ENCODE results near the gene SART1.

The SART1 gene

DNA sequence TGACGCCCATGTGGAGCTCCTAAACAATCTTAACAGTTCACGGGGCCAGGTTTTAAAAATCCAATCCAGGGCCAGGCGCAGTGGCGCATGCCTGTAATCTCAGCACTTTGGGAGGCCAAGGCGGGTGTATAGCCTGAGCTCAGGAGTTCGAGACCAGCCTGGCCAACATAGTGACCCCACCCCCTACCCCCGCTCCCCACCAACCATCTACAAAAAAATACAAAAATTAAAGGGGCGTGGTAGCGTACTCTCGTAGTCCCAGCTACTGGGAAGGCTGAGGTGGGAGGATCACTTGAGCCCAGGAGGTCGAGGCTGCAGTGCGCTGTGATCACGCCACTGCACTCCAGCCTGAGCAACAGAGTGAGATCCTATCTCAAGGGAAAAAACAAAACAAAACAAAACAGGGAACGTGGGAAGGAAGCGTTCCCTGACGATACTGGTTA lies 689 bp upstream of the SART1 start:
- no peak for TF ChIP-seq EGR1 (IDR thresholded peaks at IDR 0.05)
- no peak for TF ChIP-seq REST (IDR thresholded peaks at IDR 0.05; ENCODE audit: low read depth)
- TF ChIP-seq TEAD4 (IDR thresholded peaks at IDR 0.05): no peak
- TF ChIP-seq, protein P1, sequence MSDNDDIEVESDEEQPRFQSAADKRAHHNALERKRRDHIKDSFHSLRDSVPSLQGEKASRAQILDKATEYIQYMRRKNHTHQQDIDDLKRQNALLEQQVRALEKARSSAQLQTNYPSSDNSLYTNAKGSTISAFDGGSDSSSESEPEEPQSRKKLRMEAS (IDR thresholded peaks at IDR 0.05): no peak
- no peak for TF ChIP-seq RAD21 (IDR thresholded peaks at IDR 0.05; ENCODE audit: low read depth)
- TF ChIP-seq FOXM1 (IDR thresholded peaks at IDR 0.05; ENCODE audit: borderline replicate concordance, low read depth): no peak
- TF ChIP-seq, protein P2, sequence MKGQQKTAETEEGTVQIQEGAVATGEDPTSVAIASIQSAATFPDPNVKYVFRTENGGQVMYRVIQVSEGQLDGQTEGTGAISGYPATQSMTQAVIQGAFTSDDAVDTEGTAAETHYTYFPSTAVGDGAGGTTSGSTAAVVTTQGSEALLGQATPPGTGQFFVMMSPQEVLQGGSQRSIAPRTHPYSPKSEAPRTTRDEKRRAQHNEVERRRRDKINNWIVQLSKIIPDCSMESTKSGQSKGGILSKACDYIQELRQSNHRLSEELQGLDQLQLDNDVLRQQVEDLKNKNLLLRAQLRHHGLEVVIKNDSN (IDR thresholded peaks at IDR 0.05): no peak
- no peak for TF ChIP-seq ZBTB7A (IDR thresholded peaks at IDR 0.05; ENCODE audit: low read depth)
- TF ChIP-seq EP300 (IDR thresholded peaks at IDR 0.05; ENCODE audit: borderline replicate concordance): no peak
- TF ChIP-seq CEBPB (IDR thresholded peaks at IDR 0.05): no peak
- TF ChIP-seq CREB1 (IDR thresholded peaks at IDR 0.05; ENCODE audit: low read depth): no peak

- no peak for TF ChIP-seq RAD21 (IDR thresholded peaks at IDR 0.05; ENCODE audit: low read depth)
- no peak for TF ChIP-seq FOXM1 (IDR thresholded peaks at IDR 0.05; ENCODE audit: borderline replicate concordance, low read depth)
- no peak for TF ChIP-seq ZBTB7A (IDR thresholded peaks at IDR 0.05; ENCODE audit: low read depth)
- no peak for TF ChIP-seq TEAD4 (IDR thresholded peaks at IDR 0.05)
- TF ChIP-seq TAF1 (IDR thresholded peaks at IDR 0.05; ENCODE audit: low read depth): no peak
- TF ChIP-seq YY1 (IDR thresholded peaks at IDR 0.05; ENCODE audit: low read depth): no peak
- TF ChIP-seq, protein P1 (IDR thresholded peaks at IDR 0.05): no peak
- TF ChIP-seq EGR1 (IDR thresholded peaks at IDR 0.05): no peak
- TF ChIP-seq, protein P2 (IDR thresholded peaks at IDR 0.05): no peak
- TF ChIP-seq NFIC (IDR thresholded peaks at IDR 0.05): no peak
- TF ChIP-seq EP300 (IDR thresholded peaks at IDR 0.05; ENCODE audit: borderline replicate concordance): no peak
- TF ChIP-seq REST (IDR thresholded peaks at IDR 0.05; ENCODE audit: low read depth): no peak
- no peak for TF ChIP-seq CREB1 (IDR thresholded peaks at IDR 0.05; ENCODE audit: low read depth)
- no peak for TF ChIP-seq CEBPB (IDR thresholded peaks at IDR 0.05)
- TF ChIP-seq TCF12 (IDR thresholded peaks at IDR 0.05; ENCODE audit: low read depth): no peak
Measured at GRCh38 chr11:65962141-65962564, 619 bp downstream of the SART1 start.

GRCh38 chr11:65964906-65965305 lies 3.4 kb downstream of the SART1 start:
- TF ChIP-seq RAD21 (IDR thresholded peaks at IDR 0.05; ENCODE audit: low read depth) (no peak), REST (IDR thresholded peaks at IDR 0.05; ENCODE audit: low read depth) (no peak), TAF1 (IDR thresholded peaks at IDR 0.05; ENCODE audit: low read depth) (no peak), CEBPB (IDR thresholded peaks at IDR 0.05) (no peak), TCF12 (IDR thresholded peaks at IDR 0.05; ENCODE audit: low read depth) (no peak), EP300 (IDR thresholded peaks at IDR 0.05; ENCODE audit: borderline replicate concordance) (no peak), TEAD4 (IDR thresholded peaks at IDR 0.05) (no peak), EGR1 (IDR thresholded peaks at IDR 0.05) (no peak), CREB1 (IDR thresholded peaks at IDR 0.05; ENCODE audit: low read depth) (no peak), ZBTB7A (IDR thresholded peaks at IDR 0.05; ENCODE audit: low read depth) (no peak), NFIC (IDR thresholded peaks at IDR 0.05) (no peak), YY1 (IDR thresholded peaks at IDR 0.05; ENCODE audit: low read depth) (no peak)
- TF ChIP-seq, protein P1 (IDR thresholded peaks at IDR 0.05): no peak

- no peak for TF ChIP-seq TEAD4 (IDR thresholded peaks at IDR 0.05)
- no peak for TF ChIP-seq EGR1 (IDR thresholded peaks at IDR 0.05)
- TF ChIP-seq FOXM1 (IDR thresholded peaks at IDR 0.05; ENCODE audit: borderline replicate concordance, low read depth): no peak
- no peak for TF ChIP-seq CREB1 (IDR thresholded peaks at IDR 0.05; ENCODE audit: low read depth)
- TF ChIP-seq YY1 (IDR thresholded peaks at IDR 0.05; ENCODE audit: low read depth): no peak
- TF ChIP-seq, protein P1 (IDR thresholded peaks at IDR 0.05): no peak
- no peak for TF ChIP-seq NFIC (IDR thresholded peaks at IDR 0.05)
- no peak for TF ChIP-seq EP300 (IDR thresholded peaks at IDR 0.05; ENCODE audit: borderline replicate concordance)
- TF ChIP-seq, protein P2 (IDR thresholded peaks at IDR 0.05): no peak
Measured at GRCh38 chr11:65965986-65966762, 4.6 kb downstream of the SART1 start.
